Ovary (tissue), 9 donors: Measurements from ENCODE around the gene ZNF592. TPM values are rescaled to one million over a fixed set of nuclear protein-coding genes. Genes with fewer than 3 reads are reported as not detected.

Experiments
- DNase-seq, 5 donors: peaks; one replicate each; pipeline ENCODE4 v3.0.0-alpha.2; 2019 to 2020
- H3K27ac ChIP-seq, 2 donors: fragments of 200-600 bp; one replicate each; pipeline versions ENCODE4 v1.5.1 to v1.8.0; 2019 to 2022
- H3K27me3 ChIP-seq: fragments of 200-600 bp; one replicate; pipeline ENCODE4 v1.8.0; 2022
- H3K36me3 ChIP-seq: fragments of 200-600 bp; sonication (generic); one replicate; pipeline ENCODE4 v1.5.1; 2019
- H3K4me1 ChIP-seq: one replicate; pipeline ENCODE4 v1.8.1; 2013; ENCODE audit warnings: mild to moderate bottlenecking, moderate library complexity; ENCODE audit not compliant: insufficient read depth
- H3K4me3 ChIP-seq: fragments of 200-600 bp; sonication (generic); one replicate; pipeline ENCODE4 v1.5.1; 2017
- H3K9me3 ChIP-seq, 2 donors: fragments of 200-600 bp in 1 of 2; sonication (generic) in 1 of 2; one replicate each; pipeline versions ENCODE4 v1.5.1 to v1.8.1; 2013 to 2019; ENCODE audit warnings: mild to moderate bottlenecking in 1 of 2, moderate library complexity in 1 of 2
- EP300 ChIP-seq: sonication (generic); formaldehyde crosslinking; IDR thresholded peaks from one replicate; pipeline ENCODE4 v1.6.1; 2017; ENCODE audit warnings: antibody characterized with exemption
- POLR2A ChIP-seq: fragments of 450-650 bp; IDR thresholded peaks from one replicate; pipeline ENCODE4 v1.6.1; 2017; ENCODE audit warnings: antibody characterized with exemption, mild to moderate bottlenecking, moderate library complexity
- WGBS, 3 donors: extraction: QIAGEN DNeasy Blood & Tissue Kit in 1 of 3; methylation state at CpG; one replicate each; pipeline versions ENCODE4 v1.1.5 to v1.1.7; 2013 to 2017; 5-methylcytosine and 5-hydroxymethylcytosine counted together
- intact Hi-C, 4 donors: fragments of 100-400 bp; cut with DNase I; formaldehyde crosslinking; loops; one replicate each; pipeline versions ENCODE4 v1.11.0 to v1.15.1; 2022 to 2023
- polyA plus RNA-seq, 2 donors: library from polyadenylated mRNA; stranded (reverse); fragments of 200-250 nt in 1 of 2; fragments of 350-450 nt in 1 of 2; fragmentation: Illumina TruSeq in 1 of 2; extraction: RNeasy Lipid Tissue Mini Kit (QIAGEN cat#74804) in 1 of 2; gene quantifications; one replicate each; pipeline ENCODE4 v1.2.3, GENCODE V29; 2013 to 2014
- total RNA-seq, 7 donors: library from RNA; depleted of rRNA in 2 of 7; stranded (reverse); fragments of >200 nt in 2 of 7; fragmentation: NEBNext Ultra II Directional in 3 of 7; extraction: Animal tissue kit (Norgen Biotek cat#: 25700) in 3 of 7; gene quantifications; one replicate each; pipeline versions ENCODE4 v1.1.0 to v1.2.4, GENCODE V29; 2016 to 2023
- TF ChIP-seq, protein P1 (sequence below), 3 donors: fragments of 450-650 bp in 2 of 3; fragments of 200-600 bp in 1 of 3; IDR thresholded peaks; one replicate each; pipeline versions ENCODE4 v1.5.1 to v1.8.0; 2016 to 2022; ENCODE audit warnings: antibody characterized with exemption in 3 of 3, mild to moderate bottlenecking in 1 of 3
- donor health status: DM: no; HTN: no; CAD: no; lungs with moderate emphysema.
- donor health status: DM: no; HTN: no; CAD: no.
- donor health status: Bipolar disorder and iron deficiency.
- donor health status: DM: yes; HTN: yes; CAD: no.
- donor health status: DM: no; HTN: no; CAD: no.
- donor health status: DM: yes; HTN: yes; CAD: no.

The ZNF592 gene
- total and polyA plus RNA-seq, 9 donors, result 10.9 to 37.3 (median 23.7) TPM

DNA sequence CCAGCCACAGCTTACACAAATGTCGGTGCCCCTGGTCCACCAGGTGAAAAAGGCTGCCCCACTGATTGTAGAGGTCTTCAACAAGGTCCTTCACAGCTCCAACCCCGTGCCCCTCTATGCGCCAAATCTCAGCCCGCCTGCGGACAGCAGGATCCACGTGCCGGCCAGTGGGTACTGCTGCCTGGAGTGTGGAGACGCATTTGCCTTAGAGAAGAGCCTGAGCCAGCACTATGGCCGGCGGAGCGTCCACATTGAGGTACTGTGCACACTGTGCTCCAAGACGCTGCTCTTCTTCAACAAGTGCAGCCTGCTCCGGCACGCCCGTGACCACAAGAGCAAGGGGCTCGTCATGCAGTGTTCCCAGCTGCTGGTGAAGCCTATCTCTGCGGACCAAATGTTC lies 35.9 kb downstream of the ZNF592 start:
- Histone ChIP-seq H3K36me3 (no peaks in the 10 kb centered on the region), H3K27me3 (no peaks in the 10 kb centered on the region)

DNA sequence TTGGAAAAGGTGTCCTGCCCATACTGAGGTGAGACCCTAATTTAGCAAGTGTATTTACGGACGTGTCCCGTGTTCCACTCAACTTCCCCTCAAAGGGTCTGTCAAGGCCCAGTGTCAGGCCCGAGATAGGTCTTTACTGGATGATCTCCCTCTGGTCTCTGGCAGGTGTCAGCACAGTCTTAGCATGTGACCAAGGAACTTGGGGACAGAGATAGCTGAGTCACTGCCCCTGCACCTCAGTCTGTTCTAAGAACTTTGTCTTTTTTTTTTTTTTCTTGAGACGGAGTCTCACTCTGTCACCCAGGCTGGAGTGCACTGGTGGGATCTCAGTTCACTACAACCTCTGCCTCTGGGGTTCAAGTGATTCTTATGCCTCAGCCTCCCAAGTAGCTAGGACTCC lies 36.7 kb downstream of the ZNF592 start:
- Histone ChIP-seq H3K4me3 (no peak overlapping the region), H3K27me3 (no peaks in the 10 kb centered on the region), H3K9me3 (no peaks in the 10 kb centered on the region), H3K36me3 (no peaks in the 10 kb centered on the region), H3K4me1 (peaks cover 2% of the 10 kb centered on the region), H3K27ac (no peak overlapping the region)
- TF ChIP-seq, protein P1, sequence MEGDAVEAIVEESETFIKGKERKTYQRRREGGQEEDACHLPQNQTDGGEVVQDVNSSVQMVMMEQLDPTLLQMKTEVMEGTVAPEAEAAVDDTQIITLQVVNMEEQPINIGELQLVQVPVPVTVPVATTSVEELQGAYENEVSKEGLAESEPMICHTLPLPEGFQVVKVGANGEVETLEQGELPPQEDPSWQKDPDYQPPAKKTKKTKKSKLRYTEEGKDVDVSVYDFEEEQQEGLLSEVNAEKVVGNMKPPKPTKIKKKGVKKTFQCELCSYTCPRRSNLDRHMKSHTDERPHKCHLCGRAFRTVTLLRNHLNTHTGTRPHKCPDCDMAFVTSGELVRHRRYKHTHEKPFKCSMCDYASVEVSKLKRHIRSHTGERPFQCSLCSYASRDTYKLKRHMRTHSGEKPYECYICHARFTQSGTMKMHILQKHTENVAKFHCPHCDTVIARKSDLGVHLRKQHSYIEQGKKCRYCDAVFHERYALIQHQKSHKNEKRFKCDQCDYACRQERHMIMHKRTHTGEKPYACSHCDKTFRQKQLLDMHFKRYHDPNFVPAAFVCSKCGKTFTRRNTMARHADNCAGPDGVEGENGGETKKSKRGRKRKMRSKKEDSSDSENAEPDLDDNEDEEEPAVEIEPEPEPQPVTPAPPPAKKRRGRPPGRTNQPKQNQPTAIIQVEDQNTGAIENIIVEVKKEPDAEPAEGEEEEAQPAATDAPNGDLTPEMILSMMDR (IDR thresholded peaks at IDR 0.05), result no peak
- TF ChIP-seq EP300 (no peak), POLR2A (no peak)
- intact Hi-C loops, result no loop called here
- no peak for DNase-seq
- WGBS, 3 donors, result 83 to 95% (median 93%) methylated on average over 5 of the region's 5 CpGs

More for the DNA sequence above, 35.9 kb downstream of the ZNF592 start:
- peaks cover 2% of the 10 kb centered on the region for H3K4me1 ChIP-seq
- intact Hi-C loops, result no loop called here
- no peak overlapping the region for H3K27ac ChIP-seq
- TF ChIP-seq, protein P1 (IDR thresholded peaks at IDR 0.05), result no peak
- TF ChIP-seq EP300, result no peak
- no peak for TF ChIP-seq POLR2A
- no peak overlapping the region for H3K4me3 ChIP-seq
- 94 to 96% (median 96%) methylated on average over 17 of the region's 17 CpGs for WGBS, 3 donors
- DNase-seq, result no peak
- H3K9me3 ChIP-seq, result no peaks in the 10 kb centered on the region

DNA sequence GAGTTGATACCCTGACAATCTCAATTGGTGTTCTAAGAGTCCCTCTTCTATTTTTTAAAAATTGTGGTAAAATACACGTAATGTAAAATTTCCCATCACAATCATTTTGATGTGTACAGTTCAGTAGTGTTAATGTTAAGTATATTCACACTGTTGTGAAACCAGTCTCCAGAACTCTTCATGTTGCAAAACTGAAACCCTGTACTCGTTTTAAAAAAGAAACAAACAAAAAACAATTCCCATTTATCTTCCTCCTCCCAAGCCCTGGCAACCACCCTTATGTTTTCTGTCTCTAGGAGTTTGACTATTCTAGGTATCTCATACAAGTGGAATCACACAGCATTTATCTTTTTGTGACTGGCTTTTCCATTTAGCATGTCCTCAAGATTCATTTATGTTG lies 40.1 kb downstream of the ZNF592 start:
- intact Hi-C loops, result no loop called here
- Histone ChIP-seq H3K9me3 (no peaks in the 10 kb centered on the region), H3K27me3 (no peaks in the 10 kb centered on the region), H3K27ac (no peak overlapping the region), H3K4me3 (no peak overlapping the region), H3K4me1 (peaks cover 2% of the 10 kb centered on the region), H3K36me3 (no peaks in the 10 kb centered on the region)
- no peak for DNase-seq
- 51% methylated on average over 2 of the region's 2 CpGs for WGBS, 3 donors
- TF ChIP-seq EP300 (no peak), POLR2A (no peak)
- TF ChIP-seq, protein P1 (IDR thresholded peaks at IDR 0.05), result no peak

DNA sequence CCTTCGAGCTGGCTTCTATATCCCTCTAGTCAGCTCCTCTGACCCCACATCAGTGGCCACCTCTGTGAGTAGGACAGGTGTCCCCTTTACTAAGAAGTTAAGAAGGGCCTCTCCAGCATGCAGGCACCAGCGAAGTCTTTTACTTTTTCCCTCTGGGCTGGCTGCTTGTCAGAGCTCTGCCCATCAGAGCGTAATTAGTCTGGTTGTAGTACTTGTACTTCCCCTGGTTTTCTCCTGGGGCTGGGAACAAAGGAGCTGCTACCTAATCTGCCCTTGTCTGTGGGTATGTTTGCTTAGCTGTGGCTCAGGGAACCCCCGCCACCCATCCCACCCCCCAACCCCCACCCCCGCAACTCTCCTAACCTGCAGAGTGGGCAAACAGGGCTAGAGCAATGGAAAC lies 41.4 kb downstream of the ZNF592 start:
- no peak for DNase-seq
- TF ChIP-seq, protein P1 (IDR thresholded peaks at IDR 0.05), result no peak
- no peak for TF ChIP-seq POLR2A
- TF ChIP-seq EP300, result no peak
- Histone ChIP-seq H3K36me3 (no peaks in the 10 kb centered on the region), H3K4me3 (no peak overlapping the region), H3K27me3 (no peaks in the 10 kb centered on the region), H3K4me1 (peaks cover 2% of the 10 kb centered on the region), H3K27ac (no peak overlapping the region), H3K9me3 (no peaks in the 10 kb centered on the region)
- intact Hi-C loops, result no loop called here
- 94 to 97% (median 96%) methylated on average over 5 of the region's 5 CpGs for WGBS, 3 donors

DNA sequence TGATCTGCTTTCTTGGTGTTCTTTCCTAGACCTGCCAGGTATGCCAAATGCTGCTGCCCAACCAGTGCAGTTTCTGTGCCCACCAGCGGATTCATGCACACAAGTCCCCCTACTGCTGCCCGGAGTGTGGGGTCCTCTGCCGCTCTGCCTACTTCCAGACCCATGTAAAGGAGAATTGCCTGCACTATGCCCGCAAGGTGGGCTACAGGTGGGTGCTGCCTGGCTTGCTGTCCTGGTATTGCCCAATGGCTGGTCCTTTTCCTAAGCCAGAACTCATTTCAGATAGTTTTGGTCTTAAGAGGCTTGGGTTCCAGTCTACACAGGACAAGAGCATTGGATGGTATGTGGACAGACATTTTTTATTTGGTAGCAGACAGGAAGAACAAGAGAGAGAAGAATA lies 42.3 kb downstream of the ZNF592 start:
- TF ChIP-seq POLR2A, result no peak
- TF ChIP-seq, protein P1 (IDR thresholded peaks at IDR 0.05), result no peak
- TF ChIP-seq EP300, result no peak
- H3K36me3 ChIP-seq, result no peaks in the 10 kb centered on the region
- no peak for DNase-seq
- 97 to 99% (median 98%) methylated on average over 4 of the region's 4 CpGs for WGBS, 3 donors
- H3K27ac ChIP-seq, result no peak overlapping the region
- intact Hi-C loops, result no loop called here
- H3K27me3 ChIP-seq, result no peaks in the 10 kb centered on the region
- no peaks in the 10 kb centered on the region for H3K9me3 ChIP-seq
- no peak overlapping the region for H3K4me3 ChIP-seq
- peaks cover 2% of the 10 kb centered on the region for H3K4me1 ChIP-seq
